HEK293 (cell line): ENCODE measurements around the gene DCAF8.

Source experiments
- CTCF ChIA-PET: fragments of 350-600 bp; formaldehyde crosslinking; extraction: SDS; loops from one replicate; lab custom pipeline; 2021; ENCODE audit warnings: antibody characterized with exemption; lab: Yijun Ruan, JAX
- POLR2A ChIA-PET: fragments of 300-600 bp; formaldehyde crosslinking; extraction: SDS; loops from one replicate; lab custom pipeline; 2020; ENCODE audit warnings: antibody characterized with exemption, inconsistent platforms; lab: Yijun Ruan, JAX
- H3K27ac ChIP-seq: fragments of 200-500 bp; sonication (Bioruptor generic); 2 replicates; pipeline ENCODE4 v1.5.1; 2014; ENCODE audit warnings: low read depth, low read length, control low read depth, inconsistent platforms; ENCODE audit errors: extremely low read depth
- H3K36me3 ChIP-seq, 2 experiments: fragments of 200-500 bp in 1 of 2; sonication (Bioruptor generic) in 1 of 2; 1 replicate in 1 of 2; 2 replicates in 1 of 2; pipeline ENCODE4 v1.5.1; 2014 to 2017; ENCODE audit warnings: inconsistent platforms in 2 of 2, low read length in 2 of 2; ENCODE audit not compliant: control insufficient read depth in 2 of 2, insufficient read depth in 1 of 2
- H3K4me1 ChIP-seq: fragments of 200-500 bp; sonication (Bioruptor generic); 2 replicates; pipeline ENCODE4 v1.5.1; 2014; ENCODE audit warnings: mild to moderate bottlenecking, low read length, inconsistent platforms; ENCODE audit not compliant: control insufficient read depth, insufficient read depth
- H3K4me3 ChIP-seq: 2 replicates; pipeline ENCODE4 v1.5.1; 2011; ENCODE audit warnings: low read depth, mild to moderate bottlenecking, control low read depth, low read length, moderate library complexity
- H3K9me3 ChIP-seq: fragments of 200-500 bp; sonication (Bioruptor generic); 2 replicates; pipeline ENCODE4 v1.5.1; 2014; ENCODE audit warnings: low read depth, low read length, inconsistent platforms; ENCODE audit not compliant: control insufficient read depth, insufficient read depth
- BCL11B ChIP-seq: fragments of 450-650 bp; formaldehyde crosslinking; IDR thresholded peaks from 2 replicates; pipeline ENCODE4 v1.5.1; 2016; ENCODE audit warnings: low read depth, missing biosample characterization, missing genetic modification characterization
- PRDM10 ChIP-seq: fragments of 450-650 bp; formaldehyde crosslinking; IDR thresholded peaks from 2 replicates; pipeline ENCODE4 v1.5.1; 2016; ENCODE audit warnings: missing biosample characterization, missing genetic modification characterization
- SALL2 ChIP-seq: fragments of 450-650 bp; formaldehyde crosslinking; IDR thresholded peaks from 2 replicates; pipeline ENCODE4 v1.5.0; 2017; ENCODE audit warnings: missing biosample characterization, mild to moderate bottlenecking, missing genetic modification characterization, borderline replicate concordance
- SETDB1 ChIP-seq: IDR thresholded peaks from one replicate; pipeline ENCODE4 v1.6.1; 2017; ENCODE audit warnings: mild to moderate bottlenecking, low read length, moderate library complexity, mixed read lengths; ENCODE audit not compliant: insufficient read length
- SP2 ChIP-seq: fragments of 450-650 bp; formaldehyde crosslinking; IDR thresholded peaks from 2 replicates; pipeline ENCODE4 v1.5.1; 2016; ENCODE audit warnings: missing biosample characterization, missing genetic modification characterization
- SP3 ChIP-seq: fragments of 450-650 bp; formaldehyde crosslinking; IDR thresholded peaks from 2 replicates; pipeline ENCODE4 v1.5.1; 2016; ENCODE audit warnings: missing biosample characterization, missing genetic modification characterization
- TRIM28 ChIP-seq: IDR thresholded peaks from 2 replicates; pipeline ENCODE4 v1.6.1; 2011; ENCODE audit warnings: low read length, control low read depth, borderline replicate concordance
- ZNF133 ChIP-seq: fragments of 450-650 bp; formaldehyde crosslinking; IDR thresholded peaks from 2 replicates; pipeline ENCODE4 v1.5.1; 2016; ENCODE audit warnings: missing biosample characterization, missing genetic modification characterization
- ZNF146 ChIP-seq: fragments of 450-650 bp; formaldehyde crosslinking; IDR thresholded peaks from 2 replicates; pipeline ENCODE4 v1.5.1; 2016; ENCODE audit warnings: missing biosample characterization, missing genetic modification characterization
- ZNF274 ChIP-seq, 2 experiments: fragments of 200-500 bp in 1 of 2; fragments of 450-650 bp in 1 of 2; sonication (Bioruptor generic) in 1 of 2; formaldehyde crosslinking in 1 of 2; IDR thresholded peaks; 2 replicates each; pipeline versions ENCODE4 v1.5.1 to v1.6.1; 2014 to 2016; ENCODE audit warnings: borderline replicate concordance in 1 of 2, inconsistent platforms in 1 of 2, low read length in 1 of 2, missing biosample characterization in 1 of 2, missing genetic modification characterization in 1 of 2
- ZNF292 ChIP-seq: fragments of 450-650 bp; formaldehyde crosslinking; IDR thresholded peaks from 2 replicates; pipeline ENCODE4 v1.5.1; 2016; ENCODE audit warnings: low read depth, missing biosample characterization, missing genetic modification characterization, borderline replicate concordance
- ZNF37A ChIP-seq: fragments of 450-650 bp; IDR thresholded peaks from 2 replicates; pipeline ENCODE4 v1.5.1; 2018; ENCODE audit warnings: missing biosample characterization, missing genetic modification characterization
- ZNF391 ChIP-seq: fragments of 450-650 bp; formaldehyde crosslinking; IDR thresholded peaks from 2 replicates; pipeline ENCODE4 v1.5.1; 2016; ENCODE audit warnings: low read depth, missing biosample characterization, missing genetic modification characterization, borderline replicate concordance
- ZNF394 ChIP-seq: fragments of 450-650 bp; formaldehyde crosslinking; IDR thresholded peaks from 2 replicates; pipeline ENCODE4 v1.5.1; 2016; ENCODE audit warnings: missing biosample characterization, missing genetic modification characterization, mild to moderate bottlenecking, moderate library complexity, borderline replicate concordance
- ZNF398 ChIP-seq: fragments of 450-650 bp; formaldehyde crosslinking; IDR thresholded peaks from 2 replicates; pipeline ENCODE4 v1.5.1; 2017; ENCODE audit warnings: missing biosample characterization, missing genetic modification characterization
- ZNF473 ChIP-seq: fragments of 450-650 bp; formaldehyde crosslinking; IDR thresholded peaks from 2 replicates; pipeline ENCODE4 v1.5.1; 2017; ENCODE audit warnings: missing biosample characterization, missing genetic modification characterization
- ZNF510 ChIP-seq: fragments of 450-650 bp; formaldehyde crosslinking; IDR thresholded peaks from 2 replicates; pipeline ENCODE4 v1.5.1; 2018; ENCODE audit warnings: mild to moderate bottlenecking, missing genetic modification characterization, missing biosample characterization; ENCODE audit not compliant: insufficient replicate concordance
- ZNF544 ChIP-seq: fragments of 450-650 bp; formaldehyde crosslinking; IDR thresholded peaks from 2 replicates; pipeline ENCODE4 v1.5.0; 2017; ENCODE audit warnings: missing biosample characterization, missing genetic modification characterization
- ZNF626 ChIP-seq: fragments of 450-650 bp; sonication (Bioruptor Pico); formaldehyde crosslinking; IDR thresholded peaks from 2 replicates; pipeline ENCODE4 v1.5.1; 2018; ENCODE audit warnings: missing biosample characterization, missing genetic modification characterization, inconsistent platforms
- ZNF670 ChIP-seq: fragments of 450-650 bp; formaldehyde crosslinking; IDR thresholded peaks from 2 replicates; pipeline ENCODE4 v1.5.1; 2016; ENCODE audit warnings: missing biosample characterization, missing genetic modification characterization, low read depth
- ZNF677 ChIP-seq: fragments of 450-650 bp; IDR thresholded peaks from 2 replicates; pipeline ENCODE4 v1.5.0; 2018; ENCODE audit warnings: missing biosample characterization, mild to moderate bottlenecking, missing genetic modification characterization, moderate library complexity
- ZNF768 ChIP-seq: fragments of 450-650 bp; formaldehyde crosslinking; IDR thresholded peaks from 2 replicates; pipeline ENCODE4 v1.5.1; 2018; ENCODE audit warnings: missing biosample characterization, mild to moderate bottlenecking, missing genetic modification characterization
- TF ChIP-seq, protein P1 (sequence below): fragments of 450-650 bp; formaldehyde crosslinking; IDR thresholded peaks from 2 replicates; pipeline ENCODE4 v1.5.1; 2016; ENCODE audit warnings: missing biosample characterization, missing genetic modification characterization
- TF ChIP-seq, protein P2 (sequence below): fragments of 450-650 bp; formaldehyde crosslinking; IDR thresholded peaks from 2 replicates; pipeline ENCODE4 v1.5.1; 2016; ENCODE audit warnings: missing biosample characterization, missing genetic modification characterization
- TF ChIP-seq, protein P3 (sequence below): fragments of 450-650 bp; formaldehyde crosslinking; IDR thresholded peaks from 2 replicates; pipeline ENCODE4 v1.5.1; 2016; ENCODE audit warnings: missing biosample characterization, missing genetic modification characterization

The DCAF8 gene

DNA sequence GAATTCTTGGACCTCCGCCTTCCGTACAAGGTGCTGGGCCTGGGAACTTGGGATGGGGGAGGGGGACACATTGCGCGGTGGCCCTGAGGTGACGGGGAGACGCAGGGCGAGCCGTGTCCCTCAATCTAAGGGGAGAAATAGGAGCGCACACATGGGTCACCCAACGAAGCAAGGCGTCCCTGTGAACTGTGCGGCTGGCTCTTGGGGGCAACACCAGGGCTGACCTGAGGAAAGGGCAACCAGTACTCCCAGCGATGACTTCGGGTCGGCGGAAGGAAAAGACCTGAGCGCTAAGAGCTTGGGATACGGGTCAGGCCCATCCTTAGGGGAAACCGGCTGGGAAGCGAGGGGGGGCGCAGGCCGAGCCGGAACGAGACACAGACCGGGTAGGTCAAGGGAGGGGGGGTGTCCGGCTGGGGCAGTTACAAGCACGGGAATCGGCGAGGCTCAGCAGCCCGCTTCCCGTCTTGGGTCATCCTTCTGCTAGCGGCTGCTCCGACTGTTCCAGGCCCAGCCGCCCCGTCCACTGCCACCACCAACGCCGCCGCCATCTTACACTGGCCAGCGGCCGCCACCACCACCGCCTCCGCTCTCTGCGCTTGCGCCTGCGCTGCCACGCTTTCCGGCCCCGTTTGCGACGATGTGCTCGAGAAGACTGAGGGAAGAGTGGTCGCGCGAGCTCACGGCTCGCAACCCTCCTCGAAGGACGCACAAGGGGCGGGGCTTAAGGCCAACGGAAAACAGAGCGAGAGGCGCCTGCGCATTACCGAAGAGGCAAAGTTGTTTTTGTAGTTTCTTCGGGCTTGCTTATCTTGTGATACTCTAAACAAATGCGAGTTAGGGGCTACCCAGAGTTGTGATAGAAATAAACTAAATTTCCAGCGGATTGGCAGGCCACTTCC lies at the start of gene DCAF8:
DCAF8 (minus strand) TSS at position 657 of the 902 bp plus-strand sequence. CDS start 18,541 bp downstream, outside the sequence.
- peak within 1 kb of the TSS; percentile 94 for H3K4me3 ChIP-seq
- H3K27ac ChIP-seq = peak within 1 kb of the TSS; percentile 92
- ChIA-PET CTCF (interaction anchor here (0.6 to 1.7 kb wide), 9 partner anchors 8 to 1130 kb away, joined by 3 to 10 read pairs (median 3); no protein-coding TSS in a partner anchor), POLR2A (interaction anchor here (1.0 to 1.8 kb wide), 8 partner anchors 10 to 337 kb away, joined by 3 to 10 read pairs (median 5); partner anchors contain the start of genes PEX19 and TAGLN2)
- peaks cover 25% of the 10 kb centered on the region for H3K4me1 ChIP-seq
- H3K36me3 ChIP-seq = no peaks in the 10 kb centered on the region
- no peaks in the 10 kb centered on the region for H3K9me3 ChIP-seq
- no peak for TF ChIP-seq ZNF768 (tag by site-specific recombination)
- TF ChIP-seq ZNF670 (tag by site-specific recombination) = no peak
- TF ChIP-seq BCL11B (tag by site-specific recombination) = peak; percentile 74; the same call in 1 of the 2 replicates
- no peak for TF ChIP-seq ZNF133
- TF ChIP-seq ZNF146 (tag by site-specific recombination) = peak; percentile 67
- no peak for TF ChIP-seq ZNF37A (tag by site-specific recombination)
- TF ChIP-seq TRIM28 = peak; percentile 32; the same call in 1 of the 2 replicates
- TF ChIP-seq, protein P1, sequence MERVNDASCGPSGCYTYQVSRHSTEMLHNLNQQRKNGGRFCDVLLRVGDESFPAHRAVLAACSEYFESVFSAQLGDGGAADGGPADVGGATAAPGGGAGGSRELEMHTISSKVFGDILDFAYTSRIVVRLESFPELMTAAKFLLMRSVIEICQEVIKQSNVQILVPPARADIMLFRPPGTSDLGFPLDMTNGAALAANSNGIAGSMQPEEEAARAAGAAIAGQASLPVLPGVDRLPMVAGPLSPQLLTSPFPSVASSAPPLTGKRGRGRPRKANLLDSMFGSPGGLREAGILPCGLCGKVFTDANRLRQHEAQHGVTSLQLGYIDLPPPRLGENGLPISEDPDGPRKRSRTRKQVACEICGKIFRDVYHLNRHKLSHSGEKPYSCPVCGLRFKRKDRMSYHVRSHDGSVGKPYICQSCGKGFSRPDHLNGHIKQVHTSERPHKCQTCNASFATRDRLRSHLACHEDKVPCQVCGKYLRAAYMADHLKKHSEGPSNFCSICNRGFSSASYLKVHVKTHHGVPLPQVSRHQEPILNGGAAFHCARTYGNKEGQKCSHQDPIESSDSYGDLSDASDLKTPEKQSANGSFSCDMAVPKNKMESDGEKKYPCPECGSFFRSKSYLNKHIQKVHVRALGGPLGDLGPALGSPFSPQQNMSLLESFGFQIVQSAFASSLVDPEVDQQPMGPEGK (tag by site-specific recombination) = peak; percentile 92
- TF ChIP-seq, protein P2, sequence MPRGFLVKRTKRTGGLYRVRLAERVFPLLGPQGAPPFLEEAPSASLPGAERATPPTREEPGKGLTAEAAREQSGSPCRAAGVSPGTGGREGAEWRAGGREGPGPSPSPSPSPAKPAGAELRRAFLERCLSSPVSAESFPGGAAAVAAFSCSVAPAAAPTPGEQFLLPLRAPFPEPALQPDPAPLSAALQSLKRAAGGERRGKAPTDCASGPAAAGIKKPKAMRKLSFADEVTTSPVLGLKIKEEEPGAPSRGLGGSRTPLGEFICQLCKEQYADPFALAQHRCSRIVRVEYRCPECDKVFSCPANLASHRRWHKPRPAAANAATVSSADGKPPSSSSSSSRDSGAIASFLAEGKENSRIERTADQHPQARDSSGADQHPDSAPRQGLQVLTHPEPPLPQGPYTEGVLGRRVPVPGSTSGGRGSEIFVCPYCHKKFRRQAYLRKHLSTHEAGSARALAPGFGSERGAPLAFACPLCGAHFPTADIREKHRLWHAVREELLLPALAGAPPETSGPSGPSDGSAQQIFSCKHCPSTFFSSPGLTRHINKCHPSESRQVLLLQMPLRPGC = peak; percentile 32; the same call in 1 of the 2 replicates
- TF ChIP-seq SP2 (tag by site-specific recombination) = peak; percentile 66
- TF ChIP-seq ZNF394 (tag by site-specific recombination) = 0 out of 2 replicates have a peak, but pooled peaks have one; percentile 38
- TF ChIP-seq, protein P3, sequence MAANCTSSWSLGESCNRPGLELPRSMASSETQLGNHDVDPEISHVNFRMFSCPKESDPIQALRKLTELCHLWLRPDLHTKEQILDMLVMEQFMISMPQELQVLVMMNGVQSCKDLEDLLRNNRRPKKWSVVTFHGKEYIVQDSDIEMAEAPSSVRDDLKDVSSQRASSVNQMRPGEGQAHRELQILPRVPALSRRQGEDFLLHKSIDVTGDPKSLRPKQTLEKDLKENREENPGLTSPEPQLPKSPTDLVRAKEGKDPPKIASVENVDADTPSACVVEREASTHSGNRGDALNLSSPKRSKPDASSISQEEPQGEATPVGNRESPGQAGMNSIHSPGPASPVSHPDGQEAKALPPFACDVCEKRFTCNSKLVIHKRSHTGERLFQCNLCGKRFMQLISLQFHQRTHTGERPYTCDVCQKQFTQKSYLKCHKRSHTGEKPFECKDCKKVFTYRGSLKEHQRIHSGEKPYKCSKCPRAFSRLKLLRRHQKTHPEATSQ (tag by site-specific recombination) = peak; percentile 90
- no peak for TF ChIP-seq SETDB1
- peak; percentile 86 for TF ChIP-seq ZNF510 (tag by site-specific recombination)
- TF ChIP-seq ZNF677 (tag by site-specific recombination) = no peak
- TF ChIP-seq ZNF626 (tag by site-specific recombination) = no peak
- TF ChIP-seq ZNF398 (tag by site-specific recombination) = no peak
- TF ChIP-seq SP3 (tag by site-specific recombination) = peak; percentile 75
- peak; percentile 97 for TF ChIP-seq ZNF391 (tag by site-specific recombination)
- TF ChIP-seq ZNF292 (tag by site-specific recombination) = no peak; the same call in 1 of the 2 replicates
- TF ChIP-seq SALL2 (tag by site-specific recombination) = no peak
- TF ChIP-seq PRDM10 (tag by site-specific recombination) = peak; percentile 72
- TF ChIP-seq ZNF544 (tag by site-specific recombination) = no peak
- no peak for TF ChIP-seq ZNF274 (IDR thresholded peaks at IDR 0.05; ENCODE audit: low read length)
- TF ChIP-seq ZNF274 (tag by site-specific recombination; IDR thresholded peaks at IDR 0.05; ENCODE audit: borderline replicate concordance) = no peak
- no peak for TF ChIP-seq ZNF473 (tag by site-specific recombination)
